Measurements from ENCODE around the gene CELF4.

CELF4 gene

GRCh38 chr18:37493352-37493935, 72.2 kb downstream of the CELF4 start:
- no peak for DNase-seq (ENCODE audit: low spot score)

GRCh38 chr18:37492952-37493351, 72.6 kb downstream of the CELF4 start:
- no peak for DNase-seq (ENCODE audit: low spot score)

GRCh38 chr18:37491526-37491925, 74.1 kb downstream of the CELF4 start:
- DNase-seq (ENCODE audit: low spot score): no peak

GRCh38 chr18:37489998-37490397, 75.6 kb downstream of the CELF4 start:
- no peak for DNase-seq (ENCODE audit: low spot score)

- no peak for DNase-seq (ENCODE audit: low spot score)
These were observed 76.6 kb downstream of the CELF4 start for GRCh38 chr18:37489011-37489410.

- DNase-seq (ENCODE audit: low spot score): no peak
These were observed 78.2 kb downstream of the CELF4 start for GRCh38 chr18:37487400-37487867.

- DNase-seq (ENCODE audit: low spot score): no peak
These were observed 78.8 kb downstream of the CELF4 start for GRCh38 chr18:37486848-37487247.

GRCh38 chr18:37484983-37485834, 80.4 kb downstream of the CELF4 start:
- peak; percentile 37 for DNase-seq (ENCODE audit: low spot score)

GRCh38 chr18:37483984-37484819, 81.4 kb downstream of the CELF4 start:
- DNase-seq (ENCODE audit: low spot score): peak; percentile 36

- DNase-seq (ENCODE audit: low spot score): peak; percentile 62
These were observed 82.2 kb downstream of the CELF4 start for GRCh38 chr18:37483221-37483971.

GRCh38 chr18:37482433-37482832, 83.2 kb downstream of the CELF4 start:
- DNase-seq (ENCODE audit: low spot score): no peak

GRCh38 chr18:37482002-37482401, 83.6 kb downstream of the CELF4 start:
- DNase-seq (ENCODE audit: low spot score): no peak

- DNase-seq (ENCODE audit: low spot score): peak; percentile 3
These were observed 84.1 kb downstream of the CELF4 start for GRCh38 chr18:37481491-37481890.

- DNase-seq (ENCODE audit: low spot score): no peak
These were observed 84.5 kb downstream of the CELF4 start for GRCh38 chr18:37481072-37481471.

GRCh38 chr18:37476611-37477295, 88.8 kb downstream of the CELF4 start:
- no peak for DNase-seq (ENCODE audit: low spot score)

GRCh38 chr18:37476182-37476581, 89.4 kb downstream of the CELF4 start:
- peak; percentile 2 for DNase-seq (ENCODE audit: low spot score)

GRCh38 chr18:37473195-37473840, 92.3 kb downstream of the CELF4 start:
- DNase-seq (ENCODE audit: low spot score): no peak

- no peak for DNase-seq (ENCODE audit: low spot score)
These were observed 94.0 kb downstream of the CELF4 start for GRCh38 chr18:37471637-37472036.

- no peak for DNase-seq (ENCODE audit: low spot score)
These were observed 94.6 kb downstream of the CELF4 start for GRCh38 chr18:37470986-37471385.

- DNase-seq (ENCODE audit: low spot score): no peak
These were observed 98.5 kb downstream of the CELF4 start for GRCh38 chr18:37467002-37467662.
